GM18505 (cell line): ENCODE measurements around the gene ST6GAL1.
"Not testable (repeated sequence)": the region's sequence is repeated elsewhere in the genome, so short reads cannot be mapped to it uniquely, and the experiment has no call there.

ENCODE experiments used
- ATAC-seq: cut with Tn5 transposase; IDR thresholded peaks from one replicate; pipeline ENCODE4 v1.9.1; 2021; ENCODE audit not compliant: unreplicated experiment
- POLR2A ChIP-seq: IDR thresholded peaks from 4 replicates; pipeline ENCODE4 v1.6.1; 2011; ENCODE audit warnings: borderline replicate concordance; ENCODE audit not compliant: insufficient read depth, insufficient read length; ENCODE audit errors: extremely low read depth

Gene ST6GAL1

DNA sequence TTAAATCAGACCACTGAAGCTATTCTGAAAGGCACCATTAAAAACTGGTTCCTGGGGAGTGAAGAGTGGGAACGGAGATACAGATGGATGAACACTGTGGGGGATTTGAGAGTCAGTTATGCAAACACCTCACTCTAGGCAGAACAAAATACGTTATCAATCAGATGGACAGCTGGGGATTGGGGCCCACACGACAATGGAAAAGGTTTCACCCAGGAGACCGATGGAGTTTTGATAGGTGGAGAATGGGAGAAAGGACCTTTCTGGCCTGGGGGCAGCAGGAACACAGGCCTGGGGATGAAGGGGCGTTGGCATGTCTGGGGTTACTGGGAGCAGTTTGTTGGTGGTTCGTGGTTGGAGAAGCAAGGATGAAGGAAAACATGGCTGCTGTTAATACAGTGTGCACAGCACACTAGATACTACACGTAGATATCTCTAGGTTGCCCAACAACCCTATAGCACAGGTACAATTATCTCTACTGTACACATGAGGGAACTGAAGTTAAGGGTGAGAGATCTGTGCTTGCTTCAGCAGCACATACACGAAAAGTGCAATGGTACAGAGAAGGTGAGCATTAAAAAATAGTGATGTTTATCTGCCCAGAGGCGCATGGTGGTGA, 16.5 kb downstream of the ST6GAL1 start:
- no peak for TF ChIP-seq POLR2A
- no peak for ATAC-seq

DNA sequence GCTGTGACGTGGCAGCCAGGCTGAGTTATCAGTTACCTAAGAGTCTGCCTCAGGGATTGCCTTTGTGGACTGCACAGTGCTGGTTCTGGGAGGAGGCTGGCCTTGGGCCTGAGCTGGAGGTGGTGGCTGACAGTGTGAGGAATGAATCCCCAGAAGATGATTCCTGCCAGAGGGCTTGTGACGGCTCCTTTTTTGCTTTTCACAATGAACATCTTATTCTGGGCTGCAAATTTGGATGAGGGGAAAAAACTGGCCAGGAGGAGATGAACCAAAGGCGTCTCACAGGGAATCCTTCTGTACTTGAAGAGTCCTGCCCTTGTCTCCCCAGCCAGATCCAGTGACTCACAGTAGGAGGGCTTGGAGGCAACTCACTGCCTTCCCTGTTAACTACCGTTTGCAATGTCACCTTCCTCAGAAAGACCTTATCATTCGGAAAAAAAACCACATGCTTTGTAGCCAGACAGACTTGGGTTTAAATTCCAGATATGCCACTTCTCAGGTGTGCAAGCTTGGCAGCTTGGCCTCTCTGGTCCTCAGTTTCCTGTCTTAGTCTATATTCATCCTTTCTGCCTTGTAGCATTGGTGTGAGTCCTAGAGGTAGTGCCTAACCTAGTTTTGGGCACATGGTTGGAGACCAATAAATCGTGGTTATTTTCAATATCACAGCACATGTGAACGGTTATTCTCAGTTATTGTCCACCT, 19.1 kb downstream of the ST6GAL1 start:
- ATAC-seq, result no peak

DNA sequence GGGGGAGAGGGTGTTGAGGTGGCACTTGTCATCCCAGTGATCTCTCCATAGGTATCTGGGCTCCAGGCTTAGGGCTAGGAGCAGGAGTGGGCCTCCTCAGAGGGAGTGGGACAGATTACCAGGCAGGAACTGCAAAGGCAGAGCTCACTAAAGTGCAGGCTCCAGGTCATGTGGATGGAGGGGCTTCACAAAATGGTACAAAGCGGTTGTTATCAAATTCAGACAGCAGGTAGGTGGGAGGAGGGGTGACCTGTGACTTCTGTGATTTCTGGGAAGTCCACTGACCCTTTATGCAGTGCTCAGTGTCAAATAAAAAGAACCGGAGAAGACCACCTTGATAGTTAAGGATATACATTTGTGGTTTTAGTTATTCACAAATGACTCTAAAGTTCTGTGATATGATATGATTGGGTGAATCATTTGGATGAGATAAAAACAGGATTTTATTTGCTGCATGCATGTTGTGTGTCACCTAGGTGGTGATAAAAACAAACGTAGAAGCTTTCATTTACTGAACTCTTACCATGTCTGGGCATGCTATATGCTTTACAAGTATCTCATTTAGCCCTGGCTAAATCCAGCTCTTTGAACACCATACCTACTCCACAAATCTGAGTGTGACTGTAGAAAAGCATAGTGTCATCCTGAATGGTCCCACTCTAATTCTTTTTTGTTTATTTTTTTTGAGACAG, 20.2 kb downstream of the ST6GAL1 start:
- ATAC-seq, result no peak
- no peak for TF ChIP-seq POLR2A

More for the DNA sequence above, 19.1 kb downstream of the ST6GAL1 start:
- no peak for TF ChIP-seq POLR2A

DNA sequence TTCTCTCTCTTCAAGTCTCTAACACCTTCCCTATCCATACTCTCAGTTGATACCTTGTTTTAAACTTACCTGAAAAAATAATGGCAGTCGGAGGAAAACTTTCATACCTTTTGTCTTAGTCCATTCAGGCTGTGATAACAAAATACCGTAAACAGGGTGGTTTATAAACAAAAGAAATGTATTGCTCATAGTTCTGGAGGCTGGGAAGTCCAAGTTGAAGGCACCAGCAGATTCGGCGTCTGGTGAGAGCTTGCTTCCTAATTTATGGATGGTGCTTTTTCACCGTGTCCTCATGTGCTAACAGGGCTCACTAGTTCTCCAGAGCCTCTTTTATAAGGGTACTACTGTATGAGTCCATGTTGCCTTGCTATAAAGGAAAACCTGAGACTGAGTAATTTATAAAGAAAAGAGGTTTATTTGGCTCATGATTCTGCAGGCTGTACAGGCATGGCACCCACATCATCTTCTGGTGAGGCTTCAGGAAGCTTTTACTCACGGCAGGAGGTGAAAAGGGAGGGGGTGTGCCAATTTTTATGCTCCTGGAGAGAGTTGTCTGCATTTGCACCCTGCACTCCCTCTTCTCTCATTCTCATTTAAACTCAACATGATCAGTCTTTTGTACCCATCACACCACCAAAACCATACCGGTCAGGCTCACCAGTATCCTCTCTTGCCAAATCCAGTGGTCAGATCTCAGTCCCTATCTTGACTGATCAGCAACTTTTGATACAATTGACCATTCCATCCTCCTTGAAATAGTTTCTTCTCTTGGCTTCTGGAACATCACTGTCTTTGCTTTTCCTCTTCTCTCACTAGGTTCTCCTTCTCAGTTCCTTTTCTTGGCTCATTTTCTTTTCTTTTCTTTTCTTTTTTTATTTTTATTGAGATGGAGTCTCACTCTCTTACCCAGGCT, 21.6 kb downstream of the ST6GAL1 start:
- TF ChIP-seq POLR2A, result no peak
- ATAC-seq, result no peak

GRCh38 chr3:186953011-186953487, 22.7 kb downstream of the ST6GAL1 start:
- ATAC-seq, result no peak
- TF ChIP-seq POLR2A, result no peak

DNA sequence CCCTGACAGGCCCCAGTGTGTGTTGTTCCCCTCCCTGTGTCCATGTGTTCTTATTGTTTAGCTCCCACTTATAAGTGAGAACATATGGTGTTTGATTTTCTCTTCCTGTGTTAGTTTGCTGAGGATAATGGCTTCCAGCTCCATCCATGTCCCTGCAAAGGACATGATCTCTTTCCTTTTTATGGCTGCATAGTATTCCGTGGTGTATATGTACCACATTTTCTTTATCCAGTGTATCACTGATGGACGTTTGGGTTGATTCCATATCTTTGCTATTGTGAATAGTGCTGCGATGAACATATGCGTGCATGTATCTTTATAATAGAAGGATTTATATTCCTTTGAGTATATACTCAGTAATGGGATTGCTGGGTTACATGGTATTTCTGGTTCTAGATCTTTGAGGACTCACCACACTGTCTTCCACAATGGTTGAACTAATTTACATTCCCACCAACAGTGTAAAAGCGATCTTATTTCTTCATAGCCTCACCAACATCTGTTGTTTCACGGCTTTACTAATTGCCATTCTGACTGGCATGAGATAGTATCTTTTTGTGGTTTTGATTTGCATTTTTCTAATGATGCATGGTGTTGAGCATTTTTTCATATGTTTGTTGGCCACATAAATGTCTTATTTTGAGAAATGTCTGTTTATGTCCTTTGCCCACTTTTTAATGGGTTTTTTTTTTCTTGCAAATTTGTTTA, 23.8 kb downstream of the ST6GAL1 start:
- not testable (repeated sequence) for ATAC-seq

- no peak for ATAC-seq
- no peak for TF ChIP-seq POLR2A
Measured at GRCh38 chr3:186955898-186956696, 25.8 kb downstream of the ST6GAL1 start.

DNA sequence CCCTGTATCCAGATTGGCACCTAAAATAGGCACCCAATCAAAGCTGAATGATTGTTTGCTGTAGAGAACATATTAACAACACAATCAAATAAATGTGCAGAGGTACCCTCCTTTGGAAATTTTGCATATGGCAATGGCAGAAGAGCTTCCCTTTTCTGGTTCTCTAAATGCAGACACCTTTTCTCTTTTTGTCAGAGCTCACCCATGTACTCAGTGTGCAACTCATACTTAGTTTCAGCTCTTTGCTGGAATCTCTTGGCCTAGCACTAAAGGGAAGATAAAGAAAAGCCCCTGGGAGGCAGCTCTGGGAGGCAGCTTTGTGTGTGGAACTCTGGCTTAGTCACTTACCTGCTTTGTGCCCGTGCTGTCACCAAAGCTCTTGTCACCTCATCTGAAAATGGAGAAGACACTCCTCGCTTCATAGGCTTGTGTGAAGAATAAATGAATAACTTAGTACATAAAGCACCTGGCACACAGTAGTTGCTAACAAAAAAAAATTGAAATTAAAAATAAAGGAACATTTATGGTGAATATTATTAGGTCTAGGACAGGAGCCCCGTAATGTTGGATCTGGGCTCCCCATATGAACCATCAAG, 28.8 kb downstream of the ST6GAL1 start:
- no peak for TF ChIP-seq POLR2A
- no peak for ATAC-seq

DNA sequence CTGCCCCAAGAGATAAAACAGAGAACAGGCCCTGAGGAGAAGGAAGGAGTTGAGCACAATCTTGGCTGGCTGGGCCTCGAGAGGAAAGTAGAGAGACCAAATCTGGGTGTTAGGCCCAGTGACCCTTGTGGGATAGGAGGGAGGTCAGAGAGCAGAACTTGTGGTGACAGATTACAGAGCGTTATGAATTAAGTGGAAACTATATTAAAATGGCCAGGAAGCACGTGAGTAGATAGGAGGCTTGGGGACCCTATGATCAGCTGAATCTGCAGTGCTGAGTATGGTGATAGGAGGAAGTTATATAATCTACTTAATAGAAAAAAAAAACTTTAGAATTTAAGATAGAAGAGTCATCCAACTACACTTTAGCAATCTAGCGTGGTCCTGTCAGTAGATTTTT, 30.0 kb downstream of the ST6GAL1 start:
- no peak for TF ChIP-seq POLR2A
- ATAC-seq, result no peak

- no peak for TF ChIP-seq POLR2A
- no peak for ATAC-seq
Measured at GRCh38 chr3:186962445-186962844, 32.1 kb downstream of the ST6GAL1 start.

GRCh38 chr3:186963636-186964035, 33.3 kb downstream of the ST6GAL1 start:
- TF ChIP-seq POLR2A, result no peak
- ATAC-seq, result no peak
